ENCODE measurements around the gene CHPF.

CHPF gene, protein sequence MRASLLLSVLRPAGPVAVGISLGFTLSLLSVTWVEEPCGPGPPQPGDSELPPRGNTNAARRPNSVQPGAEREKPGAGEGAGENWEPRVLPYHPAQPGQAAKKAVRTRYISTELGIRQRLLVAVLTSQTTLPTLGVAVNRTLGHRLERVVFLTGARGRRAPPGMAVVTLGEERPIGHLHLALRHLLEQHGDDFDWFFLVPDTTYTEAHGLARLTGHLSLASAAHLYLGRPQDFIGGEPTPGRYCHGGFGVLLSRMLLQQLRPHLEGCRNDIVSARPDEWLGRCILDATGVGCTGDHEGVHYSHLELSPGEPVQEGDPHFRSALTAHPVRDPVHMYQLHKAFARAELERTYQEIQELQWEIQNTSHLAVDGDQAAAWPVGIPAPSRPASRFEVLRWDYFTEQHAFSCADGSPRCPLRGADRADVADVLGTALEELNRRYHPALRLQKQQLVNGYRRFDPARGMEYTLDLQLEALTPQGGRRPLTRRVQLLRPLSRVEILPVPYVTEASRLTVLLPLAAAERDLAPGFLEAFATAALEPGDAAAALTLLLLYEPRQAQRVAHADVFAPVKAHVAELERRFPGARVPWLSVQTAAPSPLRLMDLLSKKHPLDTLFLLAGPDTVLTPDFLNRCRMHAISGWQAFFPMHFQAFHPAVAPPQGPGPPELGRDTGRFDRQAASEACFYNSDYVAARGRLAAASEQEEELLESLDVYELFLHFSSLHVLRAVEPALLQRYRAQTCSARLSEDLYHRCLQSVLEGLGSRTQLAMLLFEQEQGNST

DNA sequence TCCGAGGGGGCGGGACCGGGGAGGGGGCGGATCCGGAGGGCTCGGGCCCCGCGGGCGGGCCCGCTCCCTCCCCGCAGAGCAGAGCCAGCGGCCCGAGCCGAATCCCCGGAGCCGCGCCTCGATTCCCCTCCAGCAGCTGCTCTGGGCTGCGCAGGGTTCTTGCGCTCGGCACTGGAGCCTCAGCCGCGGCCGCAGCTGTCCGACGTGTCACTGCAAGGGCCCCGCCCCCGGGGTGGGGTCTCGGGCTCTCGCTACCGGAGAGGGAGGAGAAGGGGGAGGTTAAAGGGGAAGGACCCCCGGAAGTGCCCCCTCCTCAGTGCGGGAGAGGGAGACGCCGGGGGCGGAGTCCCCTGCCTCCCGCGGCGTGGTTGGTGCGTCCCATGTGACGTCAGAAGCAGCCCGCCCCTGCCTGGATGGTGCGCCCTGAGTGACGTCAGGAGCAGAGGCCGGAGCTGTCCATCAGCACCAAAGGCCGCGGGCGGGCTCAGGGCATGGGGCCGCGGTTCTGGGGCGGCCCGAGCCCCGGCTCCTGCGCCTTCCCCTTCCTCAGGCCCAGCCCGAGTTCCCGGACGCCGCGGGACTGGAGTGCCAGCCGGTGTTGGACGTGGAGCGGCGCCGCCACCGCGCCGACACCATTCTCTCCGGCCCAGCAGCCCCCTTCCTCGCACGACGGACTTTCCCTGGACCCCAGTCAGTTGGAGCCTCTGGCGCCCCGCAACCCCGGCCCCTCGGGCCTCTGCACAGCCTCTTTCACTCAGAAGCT, at the start of gene CHPF, which contains the start of gene TMEM198:
TSS of gene CHPF (minus strand) at position 214 of the 763 bp plus-strand sequence. CDS start 271 bp downstream, outside the sequence.
TSS of gene TMEM198 (plus strand) at position 433 of the 763 bp plus-strand sequence. CDS start 700 bp downstream, outside the sequence.
- DNase-seq, result peak; percentile 99

DNA sequence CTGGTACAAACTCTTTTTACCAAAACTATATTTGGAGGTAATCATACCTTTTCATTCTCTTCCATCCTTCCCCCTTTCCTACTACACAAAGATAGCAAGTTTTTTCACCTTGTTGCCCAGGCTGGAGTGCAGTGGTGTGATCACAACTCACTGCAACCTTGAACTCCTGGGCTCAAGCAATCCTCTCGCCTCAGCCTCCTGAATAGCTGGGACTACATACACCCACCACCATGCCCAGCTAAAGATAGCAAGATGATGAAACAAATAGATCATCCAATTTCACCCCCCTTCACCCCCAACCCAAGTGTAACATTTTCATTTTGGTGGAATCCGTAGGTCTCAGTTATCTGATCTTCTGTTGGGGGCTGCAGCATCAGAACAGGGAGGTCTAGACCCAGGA, 49.5 kb upstream of the CHPF start:
- DNase-seq, result no peak

DNA sequence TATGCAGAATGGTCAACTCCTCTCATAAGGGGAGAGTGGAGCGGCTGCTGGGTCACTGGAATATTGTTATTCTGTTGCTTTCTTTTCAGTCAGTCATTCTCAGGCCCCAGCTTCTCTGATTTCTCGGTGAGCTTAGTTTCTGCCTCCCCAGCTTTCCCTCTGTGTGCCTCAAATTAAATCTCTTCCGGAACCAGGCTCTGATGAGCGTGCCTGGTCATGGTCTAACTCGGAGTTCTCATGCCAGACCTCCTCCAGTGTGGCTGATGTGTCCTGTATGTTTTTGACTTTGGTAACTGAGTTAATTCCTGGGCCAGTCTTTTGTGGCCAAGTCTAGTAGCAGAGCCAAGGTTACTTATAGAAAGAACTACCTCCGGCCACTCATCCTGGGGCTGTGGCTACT, 49.1 kb upstream of the CHPF start:
- no peak for DNase-seq

DNA sequence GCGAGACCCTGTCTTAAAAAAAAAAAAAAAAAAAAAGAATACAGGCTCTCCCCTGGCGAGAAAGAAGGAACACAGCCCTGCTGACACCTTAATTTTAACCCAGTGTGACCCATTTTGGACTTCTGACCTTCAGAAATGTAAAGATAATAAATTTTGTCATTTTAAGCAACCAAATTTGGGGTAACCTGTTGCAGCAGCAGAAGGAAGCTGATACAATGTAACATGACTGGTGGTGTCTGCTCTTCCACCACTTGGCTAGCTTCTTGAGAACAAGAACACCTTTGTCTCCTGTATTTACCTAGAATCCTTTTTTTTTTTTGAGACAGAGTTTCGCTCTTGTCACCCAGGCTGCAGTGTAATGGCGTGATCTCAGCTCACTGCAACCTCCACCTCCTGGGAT, 47.5 kb upstream of the CHPF start:
- no peak for DNase-seq

DNA sequence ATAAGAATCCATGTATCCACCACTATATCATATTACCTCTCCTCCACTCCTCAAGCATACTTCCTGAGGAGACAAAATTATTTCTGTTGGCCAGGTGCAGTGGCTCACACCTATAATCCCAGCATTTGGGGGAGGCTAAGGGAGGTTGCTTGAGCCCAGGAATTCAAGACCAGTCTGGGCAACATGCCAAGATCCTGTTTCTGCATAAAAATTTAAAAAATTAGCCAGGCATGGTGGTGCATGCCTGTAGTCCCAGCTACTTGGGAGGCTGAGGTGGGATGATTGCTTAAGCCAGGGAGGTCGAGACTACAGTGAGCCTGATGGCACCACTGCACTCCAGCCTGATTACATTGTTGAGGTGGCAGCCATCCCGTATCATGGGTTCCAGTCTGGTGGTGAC, 37.7 kb upstream of the CHPF start:
- no peak for DNase-seq

DNA sequence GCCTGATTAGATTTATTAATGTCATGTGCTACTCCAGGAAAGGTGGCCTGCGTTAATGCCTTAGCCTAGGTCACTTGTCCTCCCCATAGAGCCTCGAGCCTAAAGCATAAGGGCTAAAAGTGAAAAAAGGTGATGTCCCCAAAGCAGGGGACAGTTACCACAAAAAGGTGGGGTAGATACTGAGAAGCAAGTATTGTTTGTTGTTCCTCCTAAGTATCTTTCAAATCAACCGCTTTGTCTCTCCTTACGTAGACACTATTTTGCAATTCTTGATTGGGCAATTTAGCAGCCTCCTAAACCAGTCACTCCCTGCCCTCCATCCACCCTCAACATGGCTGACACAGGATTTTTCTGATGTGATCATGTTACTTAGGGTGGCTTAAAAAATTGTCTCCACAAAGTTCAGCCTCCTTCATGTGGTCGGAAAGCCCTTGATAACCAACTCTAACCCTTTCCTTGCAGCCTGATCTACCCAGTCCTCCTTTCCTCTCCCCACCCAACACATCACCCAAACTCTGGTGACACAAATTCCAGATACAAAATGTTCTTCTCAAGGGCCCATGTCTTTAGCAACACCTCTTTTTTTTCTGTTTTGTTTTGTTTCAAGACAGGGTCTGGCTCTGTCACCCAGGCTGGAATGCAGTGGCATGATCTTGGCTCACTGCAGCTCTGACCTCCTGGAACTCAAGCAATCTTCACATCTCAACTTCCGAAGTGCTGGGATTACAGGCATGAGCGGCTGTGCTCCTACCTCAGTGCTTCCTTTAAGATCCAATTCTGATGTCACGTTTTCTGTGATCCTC, 35.4 kb upstream of the CHPF start:
- no peak for DNase-seq

DNA sequence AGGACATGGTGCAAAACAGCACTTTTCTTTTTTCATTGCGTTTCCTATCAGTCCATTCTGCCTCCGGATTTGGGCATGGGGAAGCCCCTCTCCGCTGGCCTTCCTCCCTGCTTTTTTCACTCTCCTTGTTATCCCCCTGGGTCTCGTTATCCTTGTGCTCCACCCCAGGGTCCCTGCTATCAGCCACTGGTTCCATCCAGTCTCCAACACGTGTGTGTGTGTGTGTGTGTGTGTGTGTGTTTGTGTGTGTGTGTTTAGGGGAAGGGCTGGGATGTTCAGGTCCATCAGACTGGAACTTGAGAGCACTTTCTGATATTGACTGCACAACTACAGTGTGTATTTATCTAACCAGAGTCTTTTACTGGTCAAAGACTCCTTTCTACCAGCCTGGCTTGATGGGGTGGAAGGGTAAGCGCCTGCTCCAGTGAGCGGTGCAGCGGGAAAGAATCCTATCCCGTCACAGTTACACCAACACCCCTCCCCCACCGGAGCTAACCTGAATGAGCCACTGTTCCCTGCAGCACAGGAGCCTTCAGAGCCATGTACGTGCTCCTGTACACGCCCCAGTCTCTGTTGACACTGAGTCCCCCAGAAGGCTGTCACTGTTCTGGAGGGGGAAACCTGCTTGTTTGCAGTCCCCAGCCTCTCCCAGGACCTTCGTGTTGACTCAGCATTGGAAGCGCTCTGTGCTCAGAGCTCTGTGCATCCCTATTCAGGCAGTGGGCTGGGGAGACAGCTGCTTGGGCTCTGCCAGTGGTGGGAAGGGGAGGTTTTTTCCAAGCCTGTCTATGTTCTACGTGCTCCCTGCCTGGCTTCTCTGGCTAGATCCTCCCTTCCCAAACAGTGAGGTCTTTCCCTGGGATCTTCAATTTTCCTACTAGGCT, 33.1 kb upstream of the CHPF start:
- no peak for DNase-seq

DNA sequence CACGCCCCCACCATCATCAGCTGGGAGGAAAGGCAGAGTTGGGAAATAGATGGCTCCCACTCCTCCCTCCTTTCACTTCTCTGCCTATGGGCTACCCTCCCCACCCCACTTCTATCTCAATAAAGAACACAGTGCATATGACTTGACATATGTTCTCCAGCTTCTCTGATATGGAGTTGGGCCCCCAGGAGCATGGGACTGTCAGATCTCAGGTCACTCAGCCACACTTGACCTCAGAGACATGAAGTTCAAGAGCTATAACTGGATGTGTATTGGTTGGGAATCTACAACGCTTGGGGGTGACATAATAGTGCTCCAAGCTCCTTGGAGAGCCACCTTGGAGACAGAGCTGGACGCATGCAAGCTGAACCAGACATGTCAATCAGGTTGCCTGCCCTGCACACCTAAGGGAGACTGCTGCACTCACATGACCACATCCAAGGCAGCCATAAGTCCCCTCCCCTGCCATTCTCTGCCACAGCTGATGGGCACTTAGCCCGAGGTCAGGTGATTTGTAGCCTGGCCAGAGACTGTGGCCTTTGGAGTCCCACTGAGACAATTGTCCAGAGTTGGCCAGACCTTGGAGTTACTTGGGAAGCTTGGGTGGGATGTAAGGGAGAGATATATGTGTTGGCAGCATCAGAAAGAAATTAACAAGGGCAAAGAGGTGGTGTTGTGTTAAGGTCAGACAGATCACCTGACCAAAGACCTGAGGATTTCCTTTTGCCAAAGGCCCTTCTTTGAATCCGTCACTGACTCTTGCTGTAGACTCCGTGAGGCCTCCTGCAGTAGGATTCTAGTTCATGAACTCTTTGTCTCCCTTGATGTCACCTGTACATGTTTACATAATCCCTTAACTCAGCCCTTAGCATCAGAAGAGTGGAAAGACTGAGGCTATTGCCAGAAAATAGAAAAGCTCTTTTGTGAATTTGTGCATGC, 32.2 kb upstream of the CHPF start:
- DNase-seq, result no peak

DNA sequence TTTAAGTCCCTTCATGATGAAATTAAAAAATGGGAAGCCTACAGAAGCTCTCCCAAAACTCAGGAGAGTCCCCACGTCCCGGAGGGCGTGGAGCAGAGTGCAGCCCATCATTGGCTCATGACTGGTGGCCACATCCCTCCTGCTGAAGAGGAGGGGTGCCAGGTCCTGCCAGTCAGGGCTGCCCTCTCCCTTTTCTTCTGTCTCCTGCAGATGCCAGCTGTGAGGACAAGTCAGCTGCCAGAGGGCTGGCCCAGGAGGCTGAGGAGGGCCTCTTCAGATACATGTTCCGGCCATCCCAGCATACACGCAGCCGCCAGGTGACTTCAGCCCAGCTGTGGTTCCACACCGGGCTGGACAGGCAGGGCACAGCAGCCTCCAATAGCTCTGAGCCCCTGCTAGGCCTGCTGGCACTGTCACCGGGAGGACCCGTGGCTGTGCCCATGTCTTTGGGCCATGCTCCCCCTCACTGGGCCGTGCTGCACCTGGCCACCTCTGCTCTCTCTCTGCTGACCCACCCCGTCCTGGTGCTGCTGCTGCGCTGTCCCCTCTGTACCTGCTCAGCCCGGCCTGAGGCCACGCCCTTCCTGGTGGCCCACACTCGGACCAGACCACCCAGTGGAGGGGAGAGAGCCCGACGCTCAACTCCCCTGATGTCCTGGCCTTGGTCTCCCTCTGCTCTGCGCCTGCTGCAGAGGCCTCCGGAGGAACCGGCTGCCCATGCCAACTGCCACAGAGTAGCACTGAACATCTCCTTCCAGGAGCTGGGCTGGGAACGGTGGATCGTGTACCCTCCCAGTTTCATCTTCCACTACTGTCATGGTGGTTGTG, 31.1 kb upstream of the CHPF start:
- no peak for DNase-seq

DNA sequence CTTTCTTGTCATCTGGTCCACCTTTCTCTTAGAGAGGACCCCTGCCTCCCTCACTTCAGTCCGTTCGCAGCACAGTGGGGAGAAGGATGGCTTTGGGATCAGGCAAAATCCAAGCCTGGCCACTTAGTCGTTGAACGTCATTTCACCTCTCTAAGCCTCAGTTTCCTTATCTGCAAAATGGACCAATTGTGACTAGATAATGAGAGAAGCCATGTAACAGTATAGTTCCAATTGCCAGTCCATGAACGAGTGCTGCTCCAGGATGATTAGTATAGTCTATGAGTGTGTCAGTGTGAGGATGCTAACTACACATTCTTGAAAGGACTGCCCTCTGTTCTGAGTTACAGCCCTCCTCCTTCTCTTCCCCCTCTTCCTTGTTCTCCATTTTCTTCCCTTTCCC, 29.6 kb upstream of the CHPF start:
- DNase-seq, result no peak

DNA sequence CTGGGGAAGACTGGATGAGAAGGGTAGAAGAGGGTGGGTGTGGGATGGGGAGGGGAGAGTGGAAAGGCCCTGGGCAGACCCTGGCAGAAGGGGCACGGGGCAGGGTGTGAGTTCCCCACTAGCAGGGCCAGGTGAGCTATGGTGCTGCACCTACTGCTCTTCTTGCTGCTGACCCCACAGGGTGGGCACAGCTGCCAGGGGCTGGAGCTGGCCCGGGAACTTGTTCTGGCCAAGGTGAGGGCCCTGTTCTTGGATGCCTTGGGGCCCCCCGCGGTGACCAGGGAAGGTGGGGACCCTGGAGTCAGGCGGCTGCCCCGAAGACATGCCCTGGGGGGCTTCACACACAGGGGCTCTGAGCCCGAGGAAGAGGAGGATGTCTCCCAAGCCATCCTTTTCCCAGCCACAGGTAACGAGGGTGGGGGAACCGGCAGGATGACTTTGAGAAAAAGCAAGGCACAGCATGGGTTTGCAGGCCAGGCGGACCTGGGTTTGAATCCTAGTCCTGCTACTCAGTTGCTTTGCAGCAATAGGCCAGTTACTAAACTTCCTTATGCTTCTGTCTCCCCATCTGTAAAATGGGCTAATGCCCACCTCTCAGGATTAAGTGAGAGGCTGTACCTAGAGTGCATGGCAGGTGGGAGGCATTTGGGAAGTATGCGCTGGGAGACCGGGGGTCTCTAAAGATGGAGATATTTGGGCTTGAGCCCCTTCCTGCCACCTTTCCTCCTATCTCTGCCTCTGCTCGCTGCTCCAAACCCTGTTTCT, 28.8 kb upstream of the CHPF start, which contains the start of gene INHA:
TSS of gene INHA (plus strand) at position 74 of the 765 bp plus-strand sequence. CDS start at position 139, 65 bp downstream.
- no peak for DNase-seq

DNA sequence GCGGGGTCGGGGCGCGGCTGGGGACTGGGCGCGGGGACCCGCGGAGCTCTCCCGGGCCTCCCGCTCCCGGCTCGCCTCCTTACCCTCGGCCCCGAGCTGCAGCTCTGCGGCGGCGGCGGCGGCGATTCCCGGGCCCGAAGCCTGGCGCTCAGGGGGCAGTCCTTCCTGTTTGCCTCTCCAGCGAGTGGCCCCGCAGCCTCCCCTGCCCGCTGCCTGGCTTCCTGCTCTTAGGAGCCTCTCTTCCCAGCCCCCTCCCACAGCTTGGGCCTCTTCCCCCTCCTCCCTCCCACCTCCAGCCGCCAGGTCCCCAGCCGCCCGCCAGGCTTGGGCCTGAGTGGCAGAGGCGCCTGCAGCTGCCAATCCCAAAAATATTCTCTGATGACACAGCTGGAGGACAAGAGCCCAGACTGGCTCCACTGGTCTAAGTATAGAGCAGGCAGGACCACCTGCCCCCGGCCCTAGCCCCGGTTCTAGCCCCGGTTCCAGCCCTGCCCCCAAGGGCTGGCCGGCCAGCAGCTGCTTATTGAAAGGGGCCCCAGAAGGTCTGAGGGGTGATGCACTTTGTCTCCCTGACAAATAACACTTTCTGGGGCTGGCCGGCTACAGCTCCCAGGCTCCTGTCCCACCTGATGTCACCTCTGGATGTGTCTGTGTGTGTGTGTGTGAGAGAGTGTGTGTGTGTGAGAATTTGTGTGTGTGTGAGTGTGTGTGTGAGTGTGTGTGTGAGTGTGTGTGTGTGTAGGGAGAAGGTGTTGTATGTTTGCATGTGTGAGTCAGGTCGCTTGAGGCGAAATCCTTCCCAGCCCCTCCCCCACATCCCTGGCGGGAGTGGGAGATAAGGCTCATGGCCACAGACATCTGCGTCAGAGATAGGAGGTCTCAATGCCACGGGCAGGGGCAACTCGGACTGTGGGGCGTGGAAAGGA, 28.0 kb upstream of the CHPF start, which contains the start of gene OBSL1:
TSS of gene OBSL1 (minus strand) at position 229 of the 926 bp plus-strand sequence. CDS start 307 bp downstream, outside the sequence.
- DNase-seq, result peak; percentile 48

DNA sequence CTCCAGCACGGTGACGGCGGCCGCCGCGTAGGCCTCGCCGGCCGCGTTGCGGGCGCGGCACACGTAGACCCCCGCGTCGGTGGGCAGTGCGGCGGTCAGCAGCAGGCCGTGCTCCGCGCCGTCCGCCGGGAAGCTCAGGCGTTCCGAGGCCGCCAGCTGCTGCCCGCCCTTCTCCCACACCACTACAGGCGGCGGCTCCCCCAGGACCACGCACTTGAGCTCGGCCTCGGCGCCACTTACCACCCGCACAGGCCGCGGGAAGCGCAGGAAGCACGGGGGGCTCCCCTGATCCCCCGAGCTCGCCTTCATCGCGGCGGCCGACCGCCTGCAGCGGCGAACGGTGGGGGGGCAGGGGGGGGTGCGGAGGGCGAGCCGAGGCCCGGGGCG, 27.3 kb upstream of the CHPF start:
- no peak for DNase-seq

DNA sequence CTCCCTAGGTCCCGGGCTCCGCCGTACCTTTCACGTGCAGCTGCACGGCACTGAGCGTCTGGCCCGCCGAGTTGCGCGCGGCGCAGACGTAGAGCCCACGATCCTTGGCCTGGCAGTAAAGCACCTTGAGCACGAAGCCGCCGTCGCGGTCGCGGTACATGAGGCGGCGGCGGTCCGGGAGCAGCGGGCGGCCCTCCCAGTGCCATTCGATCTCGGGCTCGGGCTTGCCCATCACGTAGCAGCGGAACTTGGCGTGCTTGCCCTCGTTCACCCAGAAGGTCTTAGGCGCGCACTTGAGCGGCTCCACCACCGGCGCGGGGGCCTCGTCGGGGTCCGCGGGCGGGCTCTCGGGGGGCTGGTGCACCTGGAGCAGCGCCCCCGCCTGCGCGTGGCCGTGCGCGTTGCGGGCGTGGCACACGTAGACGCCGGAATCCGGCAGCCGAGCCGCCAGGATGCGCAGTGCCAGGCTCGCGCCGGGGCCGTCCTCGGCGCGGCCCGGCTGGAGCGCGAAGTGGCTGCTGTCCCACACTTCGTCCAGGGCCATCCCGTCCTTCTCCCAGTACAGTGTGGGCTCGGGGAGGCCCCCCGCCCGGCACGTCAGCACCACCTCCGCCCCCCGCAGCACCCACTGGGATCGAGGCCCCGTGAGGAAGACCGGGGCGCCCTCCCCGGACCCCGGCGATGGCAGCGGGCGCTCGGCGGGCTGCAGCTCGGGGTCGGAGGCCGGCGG, 26.8 kb upstream of the CHPF start:
- DNase-seq, result peak; percentile 5

DNA sequence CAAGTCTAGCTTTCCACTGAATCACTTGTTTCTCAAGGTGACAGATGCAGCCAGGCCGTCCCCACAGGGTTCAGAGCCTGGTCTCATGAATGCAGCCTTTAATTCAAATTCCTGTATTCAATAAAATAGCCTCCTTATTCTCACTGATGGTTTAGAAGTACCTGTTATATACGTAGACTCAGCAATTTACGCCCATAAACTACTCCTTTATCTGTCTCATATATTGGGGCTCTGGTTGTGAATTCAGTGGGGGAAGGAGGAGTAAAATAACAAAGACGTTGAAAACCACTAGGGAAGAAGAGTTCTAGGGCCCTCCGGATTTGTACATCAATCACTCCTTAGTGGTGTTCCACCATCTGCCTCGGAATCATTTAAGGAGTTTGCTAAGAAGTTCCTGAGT, 26.0 kb upstream of the CHPF start:
- DNase-seq, result no peak

DNA sequence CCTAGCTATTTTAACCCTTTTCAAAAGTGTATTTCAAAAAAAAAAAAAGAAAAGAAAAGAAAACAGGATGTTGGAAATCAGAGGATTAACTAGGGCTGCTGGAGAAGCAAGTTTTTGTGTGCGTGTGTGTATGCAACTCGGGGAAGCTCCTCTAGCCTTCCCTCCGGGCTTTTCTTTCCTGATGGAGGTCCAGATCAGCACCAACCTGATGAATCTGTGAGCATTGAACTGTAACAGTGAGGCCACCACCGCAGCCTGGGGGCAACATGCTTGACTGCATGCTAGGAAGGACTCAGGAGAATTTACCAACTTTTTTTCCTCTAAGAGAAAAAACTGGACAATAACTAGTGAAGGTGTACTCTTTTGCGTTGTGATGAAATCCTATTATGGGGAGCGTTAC, 25.4 kb upstream of the CHPF start:
- DNase-seq, result no peak
